Adrenal gland (tissue), 5 donors: ENCODE results near the gene RSPH6A.

Experiments used
- POLR2A ChIP-seq, 2 donors: fragments of 450-650 bp; IDR thresholded peaks; one replicate each; pipeline ENCODE4 v1.6.1; 2017; ENCODE audit warnings: antibody characterized with exemption in 2 of 2, mild to moderate bottlenecking in 2 of 2, moderate library complexity in 1 of 2
- TF ChIP-seq, protein P1 (sequence below), 6 experiments: fragments of 450-650 bp in 4 of 6; fragments of 200-600 bp in 2 of 6; sonication (generic) in 1 of 6; IDR thresholded peaks; 1 replicate in 5 of 6; 2 replicates in 1 of 6; pipeline versions ENCODE4 v1.5.1 to v1.8.0; 2016 to 2021; ENCODE audit warnings: antibody characterized with exemption in 6 of 6, mild to moderate bottlenecking in 2 of 6, moderate library complexity in 1 of 6
- donor health status: DM: no; HTN: no; CAD: no.

DNA sequence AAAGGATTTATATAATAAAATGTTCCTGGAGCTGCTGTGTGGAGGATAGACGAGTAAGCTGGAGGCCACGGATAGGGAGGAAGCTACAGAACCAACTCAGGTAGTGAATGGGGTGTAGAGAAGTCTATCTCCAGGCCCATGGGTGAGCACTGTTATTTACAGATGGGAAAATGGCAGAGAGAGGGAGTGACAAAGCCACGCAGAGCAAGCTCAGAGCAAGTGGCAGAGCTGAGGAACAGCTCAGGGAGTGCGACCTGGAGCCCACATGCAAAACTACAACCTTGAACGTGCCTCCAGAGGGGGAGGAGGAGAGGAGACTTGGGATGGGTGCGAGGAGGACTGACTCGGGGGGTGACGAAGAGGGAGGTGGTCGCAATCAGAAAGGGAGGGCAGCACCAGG, 13.4 kb upstream of the RSPH6A start:
- TF ChIP-seq, protein P1, sequence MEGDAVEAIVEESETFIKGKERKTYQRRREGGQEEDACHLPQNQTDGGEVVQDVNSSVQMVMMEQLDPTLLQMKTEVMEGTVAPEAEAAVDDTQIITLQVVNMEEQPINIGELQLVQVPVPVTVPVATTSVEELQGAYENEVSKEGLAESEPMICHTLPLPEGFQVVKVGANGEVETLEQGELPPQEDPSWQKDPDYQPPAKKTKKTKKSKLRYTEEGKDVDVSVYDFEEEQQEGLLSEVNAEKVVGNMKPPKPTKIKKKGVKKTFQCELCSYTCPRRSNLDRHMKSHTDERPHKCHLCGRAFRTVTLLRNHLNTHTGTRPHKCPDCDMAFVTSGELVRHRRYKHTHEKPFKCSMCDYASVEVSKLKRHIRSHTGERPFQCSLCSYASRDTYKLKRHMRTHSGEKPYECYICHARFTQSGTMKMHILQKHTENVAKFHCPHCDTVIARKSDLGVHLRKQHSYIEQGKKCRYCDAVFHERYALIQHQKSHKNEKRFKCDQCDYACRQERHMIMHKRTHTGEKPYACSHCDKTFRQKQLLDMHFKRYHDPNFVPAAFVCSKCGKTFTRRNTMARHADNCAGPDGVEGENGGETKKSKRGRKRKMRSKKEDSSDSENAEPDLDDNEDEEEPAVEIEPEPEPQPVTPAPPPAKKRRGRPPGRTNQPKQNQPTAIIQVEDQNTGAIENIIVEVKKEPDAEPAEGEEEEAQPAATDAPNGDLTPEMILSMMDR (IDR thresholded peaks at IDR 0.05): no peak
- TF ChIP-seq POLR2A (IDR thresholded peaks at IDR 0.05): no peak
